Nephron (organoid): ENCODE measurements around the gene CTU1.

Experiments used
- H3K27ac Mint-ChIP-seq, 3 experiments: 2 replicates each; pipeline ENCODE4 v1.8.0; 2020; ENCODE audit warnings: mixed read lengths in 3 of 3, mild to moderate bottlenecking in 2 of 3, moderate library complexity in 1 of 3
- H3K27me3 Mint-ChIP-seq: 2 replicates; pipeline ENCODE4 v1.8.0; 2021; ENCODE audit warnings: low read depth, mild to moderate bottlenecking, moderate library complexity, mixed read lengths
- H3K36me3 Mint-ChIP-seq: 2 replicates; pipeline ENCODE4 v1.8.0; 2020; ENCODE audit warnings: low read depth, mixed read lengths
- H3K4me1 Mint-ChIP-seq: 2 replicates; pipeline ENCODE4 v1.8.0; 2020; ENCODE audit warnings: mixed read lengths
- H3K4me3 Mint-ChIP-seq, 3 experiments: 2 replicates each; pipeline ENCODE4 v1.8.0; 2020; ENCODE audit warnings: mild to moderate bottlenecking in 3 of 3, mixed read lengths in 3 of 3, moderate library complexity in 2 of 3
- H3K9me3 Mint-ChIP-seq: 2 replicates; pipeline ENCODE4 v1.8.0; 2020; ENCODE audit warnings: mixed read lengths
- TF ChIP-seq, protein P1 (sequence below), 3 experiments: fragments of 200-600 bp; sonication (generic); IDR thresholded peaks; one replicate each; pipeline ENCODE4 v1.5.0; 2021; ENCODE audit warnings: antibody characterized with exemption in 3 of 3; ENCODE audit not compliant: unreplicated experiment in 3 of 3

CTU1 gene

DNA sequence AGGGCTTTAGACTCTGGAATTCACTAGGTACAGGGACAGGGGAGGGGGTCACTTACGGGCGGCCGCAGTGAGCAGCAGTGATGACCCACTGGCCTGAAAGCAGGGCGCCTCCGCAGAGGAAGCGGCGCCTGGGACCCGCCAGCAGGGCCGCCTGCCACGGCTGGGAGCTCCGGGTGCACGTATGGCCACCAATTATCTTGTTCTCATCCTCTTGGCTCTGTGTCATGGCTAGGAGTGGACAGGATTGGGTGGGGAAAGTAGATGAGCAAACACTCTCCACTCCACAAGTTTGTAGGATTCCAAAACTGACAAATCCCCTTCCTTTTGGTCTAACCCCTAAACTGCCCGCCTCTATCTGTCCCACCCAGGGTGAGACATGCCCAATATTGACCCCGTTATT is 26.7 kb downstream of the CTU1 start:
- Mint-ChIP-seq H3K4me1 (no peaks in the 10 kb centered on the region), H3K27me3 (peaks cover 33% of the 10 kb centered on the region), H3K27ac (no peak overlapping the region), H3K4me3 (no peak overlapping the region), H3K9me3 (no peaks in the 10 kb centered on the region), H3K36me3 (no peaks in the 10 kb centered on the region)
- TF ChIP-seq, protein P1, sequence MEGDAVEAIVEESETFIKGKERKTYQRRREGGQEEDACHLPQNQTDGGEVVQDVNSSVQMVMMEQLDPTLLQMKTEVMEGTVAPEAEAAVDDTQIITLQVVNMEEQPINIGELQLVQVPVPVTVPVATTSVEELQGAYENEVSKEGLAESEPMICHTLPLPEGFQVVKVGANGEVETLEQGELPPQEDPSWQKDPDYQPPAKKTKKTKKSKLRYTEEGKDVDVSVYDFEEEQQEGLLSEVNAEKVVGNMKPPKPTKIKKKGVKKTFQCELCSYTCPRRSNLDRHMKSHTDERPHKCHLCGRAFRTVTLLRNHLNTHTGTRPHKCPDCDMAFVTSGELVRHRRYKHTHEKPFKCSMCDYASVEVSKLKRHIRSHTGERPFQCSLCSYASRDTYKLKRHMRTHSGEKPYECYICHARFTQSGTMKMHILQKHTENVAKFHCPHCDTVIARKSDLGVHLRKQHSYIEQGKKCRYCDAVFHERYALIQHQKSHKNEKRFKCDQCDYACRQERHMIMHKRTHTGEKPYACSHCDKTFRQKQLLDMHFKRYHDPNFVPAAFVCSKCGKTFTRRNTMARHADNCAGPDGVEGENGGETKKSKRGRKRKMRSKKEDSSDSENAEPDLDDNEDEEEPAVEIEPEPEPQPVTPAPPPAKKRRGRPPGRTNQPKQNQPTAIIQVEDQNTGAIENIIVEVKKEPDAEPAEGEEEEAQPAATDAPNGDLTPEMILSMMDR (IDR thresholded peaks at IDR 0.05; ENCODE audit: unreplicated experiment in 3 of 3), result no peak

DNA sequence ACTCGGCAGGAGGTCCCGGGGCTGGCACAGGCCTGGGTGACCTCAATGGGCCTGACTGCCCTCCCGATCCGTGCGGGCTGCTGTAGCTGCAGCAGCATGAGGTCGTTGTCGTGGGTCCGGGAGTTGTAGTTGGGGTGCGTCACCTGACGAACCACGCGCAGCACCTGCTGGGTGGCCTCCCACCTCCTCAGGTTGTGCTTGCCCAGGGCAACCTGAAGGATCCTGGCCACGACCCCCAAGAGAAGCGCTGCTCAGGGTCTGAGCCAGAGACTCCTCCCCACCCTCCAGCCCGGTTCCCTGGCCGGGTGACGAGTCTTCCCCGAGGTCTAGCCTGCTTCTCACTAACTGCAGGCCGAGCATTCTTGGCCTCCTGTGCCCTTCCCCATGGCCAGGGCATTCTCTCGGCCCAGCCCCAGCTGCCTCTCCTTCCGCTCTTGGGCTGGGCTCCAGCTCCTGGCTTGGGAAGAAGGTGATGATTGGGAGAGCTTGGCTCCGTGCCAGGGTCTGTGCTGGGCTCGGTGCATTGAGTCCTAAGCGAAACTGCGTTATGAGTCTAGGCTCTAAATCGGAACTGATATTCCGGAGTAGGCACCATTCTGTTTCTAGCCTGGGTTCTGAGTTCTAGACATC is 28.6 kb downstream of the CTU1 start:
- no peaks in the 10 kb centered on the region for H3K9me3 Mint-ChIP-seq
- no peaks in the 10 kb centered on the region for H3K4me1 Mint-ChIP-seq
- TF ChIP-seq, protein P1 (IDR thresholded peaks at IDR 0.05; ENCODE audit: unreplicated experiment in 3 of 3), result no peak
- H3K27me3 Mint-ChIP-seq, result peaks cover 31% of the 10 kb centered on the region
- H3K36me3 Mint-ChIP-seq, result no peaks in the 10 kb centered on the region
- H3K4me3 Mint-ChIP-seq, result no peak overlapping the region
- H3K27ac Mint-ChIP-seq, result no peak overlapping the region

DNA sequence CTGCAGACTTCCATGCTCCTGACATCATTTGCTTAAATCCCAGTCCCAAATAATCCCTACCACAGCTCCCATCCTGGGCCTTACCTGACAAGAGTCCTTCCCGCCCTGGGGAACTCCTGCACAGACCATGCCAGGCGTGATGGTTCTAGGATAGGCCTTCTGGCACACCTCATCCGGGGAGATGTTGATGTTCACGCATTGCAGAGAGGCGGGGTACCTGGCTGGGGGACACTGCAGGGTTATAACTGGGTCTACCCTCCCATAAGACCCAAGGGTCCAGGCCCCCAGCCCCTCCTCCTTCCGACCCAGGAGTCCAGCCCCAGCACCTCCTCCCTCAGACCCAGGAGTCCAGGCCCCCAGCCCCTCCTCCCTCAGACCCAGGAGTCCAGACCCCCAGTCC is 29.5 kb downstream of the CTU1 start:
- Mint-ChIP-seq H3K4me1 (no peaks in the 10 kb centered on the region), H3K4me3 (no peak overlapping the region), H3K36me3 (no peaks in the 10 kb centered on the region), H3K9me3 (peaks cover 6% of the 10 kb centered on the region), H3K27me3 (peaks cover 27% of the 10 kb centered on the region), H3K27ac (no peak overlapping the region)
- TF ChIP-seq, protein P1 (IDR thresholded peaks at IDR 0.05; ENCODE audit: unreplicated experiment in 3 of 3), result no peak

DNA sequence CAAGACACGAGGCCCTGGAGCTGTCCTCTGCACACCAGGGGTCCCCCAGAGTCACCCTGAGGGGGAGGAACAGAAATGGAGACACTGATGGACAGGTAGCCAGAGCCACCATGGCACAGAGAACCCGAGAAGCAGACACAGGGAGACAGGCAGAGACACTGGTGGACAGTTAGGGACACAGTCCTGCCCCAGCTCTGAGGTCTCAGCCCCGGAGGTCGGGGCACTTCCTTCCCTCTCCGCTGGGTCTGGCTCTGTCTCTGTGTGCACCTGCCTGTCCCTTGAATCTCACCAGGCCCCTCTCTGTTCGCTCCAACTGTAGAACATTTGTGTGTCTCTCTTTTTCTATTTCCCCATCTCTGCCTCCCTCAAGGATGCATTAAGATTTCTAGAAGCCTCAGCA is 30.1 kb downstream of the CTU1 start:
- Mint-ChIP-seq H3K9me3 (peaks cover 6% of the 10 kb centered on the region), H3K36me3 (no peaks in the 10 kb centered on the region), H3K27ac (no peak overlapping the region), H3K4me3 (no peak overlapping the region), H3K27me3 (peaks cover 21% of the 10 kb centered on the region), H3K4me1 (no peaks in the 10 kb centered on the region)
- TF ChIP-seq, protein P1 (IDR thresholded peaks at IDR 0.05; ENCODE audit: unreplicated experiment in 3 of 3), result no peak

DNA sequence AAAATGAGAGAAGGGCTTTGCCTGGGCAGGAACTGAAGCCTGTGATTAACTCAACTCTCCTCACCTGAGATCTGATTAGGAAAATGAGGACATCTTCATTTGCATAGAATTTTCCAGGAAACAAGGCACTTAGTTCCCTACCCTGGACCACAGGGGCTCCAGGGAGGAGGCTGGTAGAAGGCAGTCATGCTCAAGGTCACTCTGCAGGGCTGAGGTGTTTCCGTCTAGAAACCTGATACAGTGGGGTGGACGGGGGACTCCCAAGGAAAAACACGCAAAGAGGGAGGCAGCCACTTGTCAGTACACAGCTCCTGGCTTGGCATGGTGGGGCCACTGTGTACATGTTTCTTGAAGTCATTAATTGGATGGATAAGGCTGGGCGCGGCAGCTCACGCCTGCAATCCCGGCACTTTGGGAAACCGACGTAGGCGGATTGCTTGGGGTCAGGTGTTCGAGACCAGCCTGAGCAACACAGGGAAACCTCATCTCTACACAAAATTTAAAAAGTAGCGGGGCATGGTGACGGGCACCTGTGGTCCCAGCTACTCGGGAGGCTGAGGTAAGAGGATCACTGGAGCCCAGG is 31.5 kb downstream of the CTU1 start:
- H3K27ac Mint-ChIP-seq, result no peak overlapping the region
- H3K4me1 Mint-ChIP-seq, result no peaks in the 10 kb centered on the region
- no peak overlapping the region for H3K4me3 Mint-ChIP-seq
- peaks cover 10% of the 10 kb centered on the region for H3K27me3 Mint-ChIP-seq
- TF ChIP-seq, protein P1 (IDR thresholded peaks at IDR 0.05; ENCODE audit: unreplicated experiment in 3 of 3), result no peak
- H3K36me3 Mint-ChIP-seq, result no peaks in the 10 kb centered on the region
- peaks cover 6% of the 10 kb centered on the region for H3K9me3 Mint-ChIP-seq

DNA sequence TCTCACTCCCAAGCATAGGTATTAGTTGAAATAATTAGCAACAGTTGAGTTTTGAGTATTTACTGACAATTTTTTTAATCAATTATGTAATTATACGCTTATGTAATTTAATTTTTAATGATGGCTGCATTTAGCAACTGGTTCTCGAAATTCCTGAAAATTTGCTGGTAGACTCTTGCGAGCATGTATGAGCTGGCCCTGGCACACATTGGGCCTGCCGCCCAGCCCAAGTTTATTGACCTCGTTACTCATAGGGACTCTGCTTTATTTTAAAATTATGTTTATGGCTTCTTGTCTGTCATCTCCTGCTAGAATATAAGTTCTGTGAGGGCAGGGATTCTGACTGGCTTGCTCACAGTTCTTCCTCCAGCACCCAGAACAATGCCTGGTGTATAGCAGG is 32.2 kb downstream of the CTU1 start:
- Mint-ChIP-seq H3K4me3 (no peak overlapping the region), H3K27ac (no peak overlapping the region), H3K27me3 (peaks cover 9% of the 10 kb centered on the region), H3K9me3 (peaks cover 6% of the 10 kb centered on the region), H3K36me3 (no peaks in the 10 kb centered on the region), H3K4me1 (no peaks in the 10 kb centered on the region)
- TF ChIP-seq, protein P1 (IDR thresholded peaks at IDR 0.05; ENCODE audit: unreplicated experiment in 3 of 3), result no peak
